Spleen (tissue), 11 donors: ENCODE results near the gene ZNF385C. TPM values are rescaled to one million over a fixed set of nuclear protein-coding genes. Genes with fewer than 3 reads are reported as not detected.

Source experiments
- DNase-seq: peaks from one replicate; pipeline ENCODE4 v3.0.0-alpha.2; 2020
- H3K27ac ChIP-seq, 8 donors: fragments of 200-600 bp; sonication (generic) in 7 of 8; 1 replicate in 4 of 8; 2 replicates in 4 of 8; pipeline versions ENCODE4 v1.5.0 to v1.8.0; 2016 to 2021; ENCODE audit warnings: inconsistent platforms in 4 of 8, mild to moderate bottlenecking in 4 of 8, moderate library complexity in 1 of 8
- H3K27me3 ChIP-seq, 7 donors: fragments of 200-600 bp; sonication (generic) in 6 of 7; replicated peaks in 1 of 7; 1 replicate in 4 of 7; 2 replicates in 3 of 7; pipeline versions ENCODE4 v1.5.0 to v1.8.0; 2016 to 2021; ENCODE audit warnings: inconsistent platforms in 3 of 7, mild to moderate bottlenecking in 1 of 7
- H3K36me3 ChIP-seq, 6 donors: fragments of 200-600 bp; sonication (generic) in 5 of 6; 1 replicate in 4 of 6; 2 replicates in 2 of 6; pipeline versions ENCODE4 v1.5.0 to v1.8.0; 2016 to 2021; ENCODE audit warnings: inconsistent platforms in 2 of 6
- H3K4me1 ChIP-seq, 6 donors: fragments of 200-600 bp; sonication (generic) in 5 of 6; 1 replicate in 3 of 6; 2 replicates in 3 of 6; pipeline versions ENCODE4 v1.5.0 to v1.8.0; 2016 to 2021; ENCODE audit warnings: inconsistent platforms in 3 of 6
- H3K4me3 ChIP-seq, 8 donors: fragments of 200-600 bp; sonication (generic) in 7 of 8; 1 replicate in 4 of 8; 2 replicates in 4 of 8; pipeline versions ENCODE4 v1.5.0 to v1.8.0; 2016 to 2021; ENCODE audit warnings: inconsistent platforms in 4 of 8, mild to moderate bottlenecking in 4 of 8, moderate library complexity in 2 of 8
- H3K9me3 ChIP-seq, 8 donors: fragments of 200-600 bp; sonication (generic) in 7 of 8; 1 replicate in 4 of 8; 2 replicates in 4 of 8; pipeline versions ENCODE4 v1.5.0 to v1.8.0; 2016 to 2021; ENCODE audit warnings: inconsistent platforms in 4 of 8
- POLR2A ChIP-seq, 3 donors: fragments of 450-650 bp; IDR thresholded peaks; one replicate each; pipeline ENCODE4 v1.5.1; 2017; ENCODE audit warnings: antibody characterized with exemption in 3 of 3, mild to moderate bottlenecking in 1 of 3
- POLR2AphosphoS5 ChIP-seq, 3 donors: sonication (generic); formaldehyde crosslinking; IDR thresholded peaks; one replicate each; pipeline ENCODE4 v1.5.1; 2017; ENCODE audit warnings: antibody characterized with exemption in 3 of 3
- WGBS, 5 donors: extraction: QIAGEN DNeasy Blood & Tissue Kit in 3 of 5; methylation state at CpG; one replicate each; pipeline versions ENCODE4 v1.1.5 to v1.1.7; 2013 to 2018; 5-methylcytosine and 5-hydroxymethylcytosine counted together
- intact Hi-C: fragments of 100-400 bp; cut with DNase I; formaldehyde crosslinking; loops from one replicate; pipeline ENCODE4 v1.15.0; 2023; ENCODE audit warnings: low total_unique reads
- polyA plus RNA-seq, 3 donors: library from polyadenylated mRNA; stranded (reverse); fragments of 200-250 nt; gene quantifications; one replicate each; pipeline ENCODE4 v1.2.1, GENCODE V29; 2013
- total RNA-seq, 7 donors: library from RNA; depleted of rRNA in 3 of 7; stranded (reverse); fragments of >200 nt in 3 of 7; fragmentation: NEBNext Ultra II Directional in 4 of 7; extraction: Animal tissue kit (Norgen Biotek cat#: 25700) in 4 of 7; gene quantifications; one replicate each; pipeline versions ENCODE4 v1.1.0 to v1.2.1, GENCODE V29; 2016 to 2021
- TF ChIP-seq, protein P1 (sequence below), 11 experiments: fragments of 200-600 bp in 7 of 11; fragments of 450-650 bp in 4 of 11; sonication (generic) in 4 of 11; IDR thresholded peaks in 8 of 11; conservative IDR thresholded peaks in 3 of 11; 1 replicate in 7 of 11; 2 replicates in 4 of 11; pipeline versions ENCODE4 v1.4.0 to v1.8.0; 2016 to 2021; ENCODE audit warnings: antibody characterized with exemption in 11 of 11, inconsistent platforms in 4 of 11, mild to moderate bottlenecking in 1 of 11
- donor health status: healthy with polysubstance abuse.
- donor health status: DM: no; HTN: no; CAD: no; lungs with moderate emphysema.
- donor health status: DM: no; HTN: no; CAD: no.
- donor health status: Bipolar disorder and iron deficiency.
- donor health status: healthy.
- donor health status: DM: no; HTN: no; CAD: no.
- donor health status: DM: yes; HTN: yes; CAD: no.

The ZNF385C gene
- total and polyA plus RNA-seq, 10 donors: 0.17 to 0.60 (median 0.41) TPM; not detected in 2

DNA sequence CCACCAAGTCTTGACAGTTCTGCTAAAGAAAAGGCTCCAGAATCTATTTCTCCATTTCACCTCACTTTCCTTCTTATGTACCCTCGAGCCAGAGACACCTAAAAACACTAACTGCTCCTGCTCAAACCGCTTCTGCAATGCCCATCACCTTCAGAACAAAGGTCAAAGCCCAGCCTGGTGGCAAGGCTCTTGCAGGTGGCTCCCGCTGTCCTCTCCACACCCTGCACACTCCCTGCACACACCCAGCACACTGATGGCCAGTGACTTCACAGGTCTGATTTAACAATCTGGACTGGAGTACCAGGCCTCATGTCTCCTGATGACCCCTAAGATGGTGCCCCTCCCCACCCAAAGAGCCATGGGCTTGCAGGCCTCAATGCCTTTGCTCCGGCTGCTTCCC lies 38.0 kb downstream of the ZNF385C start:
- H3K27me3 ChIP-seq: peaks cover 0 to 10% (median 0%) of the 10 kb centered on the region in 7 donors
- H3K4me1 ChIP-seq: peaks cover 0 to 19% (median 4%) of the 10 kb centered on the region in 6 donors
- H3K9me3 ChIP-seq: peaks cover 0 to 4% (median 0%) of the 10 kb centered on the region in 8 donors
- DNase-seq: no peak
- H3K4me3 ChIP-seq: no peak overlapping the region
- H3K36me3 ChIP-seq: no peaks in the 10 kb centered on the region
- 77 to 89% (median 77%) methylated on average over 4 of the region's 4 CpGs for WGBS, 5 donors
- intact Hi-C loops: no loop called here
- no peak for TF ChIP-seq POLR2A (IDR thresholded peaks at IDR 0.05)
- TF ChIP-seq, protein P1, sequence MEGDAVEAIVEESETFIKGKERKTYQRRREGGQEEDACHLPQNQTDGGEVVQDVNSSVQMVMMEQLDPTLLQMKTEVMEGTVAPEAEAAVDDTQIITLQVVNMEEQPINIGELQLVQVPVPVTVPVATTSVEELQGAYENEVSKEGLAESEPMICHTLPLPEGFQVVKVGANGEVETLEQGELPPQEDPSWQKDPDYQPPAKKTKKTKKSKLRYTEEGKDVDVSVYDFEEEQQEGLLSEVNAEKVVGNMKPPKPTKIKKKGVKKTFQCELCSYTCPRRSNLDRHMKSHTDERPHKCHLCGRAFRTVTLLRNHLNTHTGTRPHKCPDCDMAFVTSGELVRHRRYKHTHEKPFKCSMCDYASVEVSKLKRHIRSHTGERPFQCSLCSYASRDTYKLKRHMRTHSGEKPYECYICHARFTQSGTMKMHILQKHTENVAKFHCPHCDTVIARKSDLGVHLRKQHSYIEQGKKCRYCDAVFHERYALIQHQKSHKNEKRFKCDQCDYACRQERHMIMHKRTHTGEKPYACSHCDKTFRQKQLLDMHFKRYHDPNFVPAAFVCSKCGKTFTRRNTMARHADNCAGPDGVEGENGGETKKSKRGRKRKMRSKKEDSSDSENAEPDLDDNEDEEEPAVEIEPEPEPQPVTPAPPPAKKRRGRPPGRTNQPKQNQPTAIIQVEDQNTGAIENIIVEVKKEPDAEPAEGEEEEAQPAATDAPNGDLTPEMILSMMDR (IDR thresholded peaks at IDR 0.05 in 8 of 11, conservative IDR thresholded peaks at IDR 0.05 in 3 of 11): no peak
- no peak overlapping the region for H3K27ac ChIP-seq

DNA sequence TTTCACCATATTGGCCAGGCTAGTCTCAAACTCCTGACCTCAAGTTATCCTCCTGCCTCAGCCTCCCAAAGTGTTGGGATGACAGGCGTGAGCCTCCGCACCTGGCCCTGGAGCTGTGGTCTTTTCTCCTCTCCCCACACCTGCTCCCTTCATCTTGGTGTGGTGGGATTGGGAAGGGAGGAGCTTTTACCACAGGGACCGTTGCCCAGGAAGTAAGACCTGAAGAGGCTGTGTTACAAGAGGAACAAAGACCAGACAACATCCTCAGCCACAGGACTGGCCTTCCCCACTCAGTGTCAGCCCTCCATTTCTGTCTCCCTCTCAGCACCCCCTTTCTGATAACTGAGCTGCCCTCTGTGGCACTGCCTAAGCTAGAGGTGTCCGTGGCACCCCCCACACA lies 38.5 kb downstream of the ZNF385C start:
- intact Hi-C loops: no loop called here
- Histone ChIP-seq H3K36me3 (no peaks in the 10 kb centered on the region), H3K9me3 (peaks cover 0 to 4% (median 0%) of the 10 kb centered on the region in 8 donors), H3K27me3 (peaks cover 0 to 14% (median 0%) of the 10 kb centered on the region in 7 donors), H3K4me1 (peaks cover 0 to 19% (median 4%) of the 10 kb centered on the region in 6 donors), H3K4me3 (no peak overlapping the region), H3K27ac (no peak overlapping the region)
- TF ChIP-seq POLR2AphosphoS5 (IDR thresholded peaks at IDR 0.05) (no peak), POLR2A (IDR thresholded peaks at IDR 0.05) (no peak)
- TF ChIP-seq, protein P1 (IDR thresholded peaks at IDR 0.05 in 8 of 11, conservative IDR thresholded peaks at IDR 0.05 in 3 of 11): no peak
- WGBS, 5 donors: 53 to 55% (median 55%) methylated on average over 4 of the region's 4 CpGs
- DNase-seq: no peak

DNA sequence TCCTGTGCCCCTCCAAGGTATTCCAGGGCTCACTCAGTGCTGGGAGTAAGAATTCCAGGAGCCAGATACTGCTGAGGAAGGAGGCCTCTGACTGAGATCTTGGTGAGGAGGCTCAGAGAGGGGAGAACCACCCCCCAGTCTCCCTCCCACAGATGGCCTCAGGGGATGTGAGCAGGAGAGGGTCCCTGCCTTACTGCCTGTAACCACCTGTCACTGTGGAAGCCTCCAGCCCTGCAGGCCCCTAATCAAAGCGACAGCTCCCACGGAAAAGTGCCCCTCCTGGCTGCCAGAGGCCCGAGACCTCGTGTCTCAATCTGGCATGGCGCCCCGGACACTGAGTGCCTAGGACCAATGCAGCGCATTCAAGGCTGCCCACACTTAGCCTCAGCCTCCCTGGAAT lies 40.2 kb downstream of the ZNF385C start:
- H3K27ac ChIP-seq: no peak overlapping the region
- intact Hi-C loops: no loop called here
- peaks cover 0 to 32% (median 0%) of the 10 kb centered on the region in 7 donors for H3K27me3 ChIP-seq
- peaks cover 0 to 3% (median 0%) of the 10 kb centered on the region in 6 donors for H3K4me1 ChIP-seq
- 68 to 84% (median 72%) methylated on average over 4 to 7 of the region's 7 CpGs for WGBS, 5 donors
- H3K4me3 ChIP-seq: no peak overlapping the region
- H3K36me3 ChIP-seq: no peaks in the 10 kb centered on the region
- H3K9me3 ChIP-seq: peaks cover 0 to 4% (median 0%) of the 10 kb centered on the region in 8 donors
- no peak for DNase-seq
- TF ChIP-seq POLR2AphosphoS5 (IDR thresholded peaks at IDR 0.05): no peak
- TF ChIP-seq, protein P1 (IDR thresholded peaks at IDR 0.05 in 8 of 11, conservative IDR thresholded peaks at IDR 0.05 in 3 of 11): no peak
- TF ChIP-seq POLR2A (IDR thresholded peaks at IDR 0.05): no peak

DNA sequence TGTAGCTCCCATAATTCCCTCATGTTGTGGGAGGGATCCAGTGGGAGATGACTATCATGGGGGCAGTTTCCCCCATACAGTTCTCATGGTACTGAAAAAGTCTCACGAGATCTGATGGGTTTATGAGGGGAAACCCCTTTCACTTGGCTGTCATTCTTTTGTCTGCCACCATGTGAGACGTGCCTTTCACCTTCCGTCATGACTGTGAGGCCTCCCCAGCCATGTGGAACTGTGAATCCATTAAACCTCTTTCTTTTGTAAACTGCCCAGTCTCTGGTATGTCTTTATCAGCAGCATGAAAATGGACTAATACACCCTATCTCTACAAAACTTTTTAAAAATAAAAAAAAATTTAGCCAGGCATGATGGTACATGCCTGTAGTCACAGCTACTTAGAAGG lies 41.6 kb downstream of the ZNF385C start:
- Histone ChIP-seq H3K9me3 (peaks cover 0 to 4% (median 0%) of the 10 kb centered on the region in 8 donors), H3K27ac (no peak overlapping the region), H3K4me3 (no peak overlapping the region), H3K36me3 (no peaks in the 10 kb centered on the region), H3K27me3 (peaks cover 0 to 38% (median 0%) of the 10 kb centered on the region in 7 donors), H3K4me1 (no peaks in the 10 kb centered on the region)
- 59 to 70% (median 67%) methylated on average over 3 of the region's 3 CpGs for WGBS, 5 donors
- TF ChIP-seq, protein P1 (IDR thresholded peaks at IDR 0.05 in 8 of 11, conservative IDR thresholded peaks at IDR 0.05 in 3 of 11): no peak
- TF ChIP-seq POLR2A (IDR thresholded peaks at IDR 0.05) (no peak), POLR2AphosphoS5 (IDR thresholded peaks at IDR 0.05) (no peak)
- DNase-seq: no peak
- intact Hi-C loops: no loop called here
